ENCODE data around the gene NMBR. TPM values are rescaled to one million over a fixed set of nuclear protein-coding genes. Genes with fewer than 3 reads are reported as not detected.
"Not testable (repeated sequence)": the region's sequence is repeated elsewhere in the genome, so short reads cannot be mapped to it uniquely, and the experiment has no call there.

NMBR gene
- total RNA-seq, 2 donors from 2014 or later = 0.33 TPM; not detected in 1

GRCh38 chr6:142165227-142165626, 18.3 kb upstream of the NMBR start:
- no peak for DNase-seq
- TF ChIP-seq CTCF (conservative IDR thresholded peaks at IDR 0.05) = no peak
- Mint-ChIP-seq H3K36me3 (ENCODE audit: low read depth) (peaks cover 15% of the 10 kb centered on the region), H3K4me3 (no peak overlapping the region), H3K27ac (peak overlapping the region; percentile 73), H3K9me3 (no peaks in the 10 kb centered on the region), H3K27me3 (ENCODE audit: insufficient read depth) (no peaks in the 10 kb centered on the region), H3K4me1 (peaks cover 19% of the 10 kb centered on the region)
- Histone ChIP-seq H3K27me3 (ENCODE audit: control insufficient read depth, insufficient read depth, low read length, poor library complexity, severe bottlenecking) (no peaks in the 10 kb centered on the region), H3K9me3 (ENCODE audit: control insufficient read depth, low read length) (no peaks in the 10 kb centered on the region), H3K27ac (ENCODE audit: low read depth, low read length) (no peak overlapping the region), H3K9ac (ENCODE audit: extremely low read depth, low read length, poor library complexity, severe bottlenecking) (no peak overlapping the region), H3K4me1 (ENCODE audit: control insufficient read depth, insufficient read depth, low read length) (no peaks in the 10 kb centered on the region), H3K36me3 (ENCODE audit: control insufficient read depth, insufficient read depth, low read length) (peaks cover 33% of the 10 kb centered on the region), H3K4me3 (ENCODE audit: low read length) (no peak overlapping the region)
- WGBS, 2 experiments (ENCODE audit: insufficient coverage in 1 of 2, insufficient read length in 1 of 2) = 93 to 94% methylated on average over 3 to 4 of the region's 4 CpGs

GRCh38 chr6:142162780-142163179, 15.9 kb upstream of the NMBR start:
- Histone ChIP-seq H3K27ac (ENCODE audit: low read depth, low read length) (no peak overlapping the region), H3K4me1 (ENCODE audit: control insufficient read depth, insufficient read depth, low read length) (no peaks in the 10 kb centered on the region), H3K27me3 (ENCODE audit: control insufficient read depth, insufficient read depth, low read length, poor library complexity, severe bottlenecking) (no peaks in the 10 kb centered on the region), H3K36me3 (ENCODE audit: control insufficient read depth, insufficient read depth, low read length) (peaks cover 16% of the 10 kb centered on the region), H3K9ac (ENCODE audit: extremely low read depth, low read length, poor library complexity, severe bottlenecking) (no peak overlapping the region), H3K9me3 (ENCODE audit: control insufficient read depth, low read length) (no peaks in the 10 kb centered on the region), H3K4me3 (ENCODE audit: low read length) (no peak overlapping the region)
- no peak overlapping the region for H3K4me3 Mint-ChIP-seq
- H3K4me1 Mint-ChIP-seq = peaks cover 19% of the 10 kb centered on the region
- TF ChIP-seq CTCF (conservative IDR thresholded peaks at IDR 0.05) = no peak
- no peaks in the 10 kb centered on the region for H3K9me3 Mint-ChIP-seq
- H3K27me3 Mint-ChIP-seq (ENCODE audit: insufficient read depth) = no peaks in the 10 kb centered on the region
- WGBS, 2 experiments (ENCODE audit: insufficient coverage in 1 of 2, insufficient read length in 1 of 2) = 92 to 100% methylated on average over 1 of the region's 1 CpG
- H3K27ac Mint-ChIP-seq = no peak overlapping the region
- DNase-seq = no peak
- peaks cover 15% of the 10 kb centered on the region for H3K36me3 Mint-ChIP-seq (ENCODE audit: low read depth)

GRCh38 chr6:142156758-142157068, 9.8 kb upstream of the NMBR start:
- not testable (repeated sequence) for H3K4me1 ChIP-seq (ENCODE audit: control insufficient read depth, insufficient read depth, low read length); H3K27ac Mint-ChIP-seq; H3K27me3 Mint-ChIP-seq (ENCODE audit: insufficient read depth); H3K36me3 ChIP-seq (ENCODE audit: control insufficient read depth, insufficient read depth, low read length); H3K36me3 Mint-ChIP-seq (ENCODE audit: low read depth); H3K4me1 Mint-ChIP-seq; H3K9me3 ChIP-seq (ENCODE audit: control insufficient read depth, low read length); H3K4me3 Mint-ChIP-seq; H3K27me3 ChIP-seq (ENCODE audit: control insufficient read depth, insufficient read depth, low read length, poor library complexity, severe bottlenecking); H3K9me3 Mint-ChIP-seq; H3K9ac ChIP-seq (ENCODE audit: extremely low read depth, low read length, poor library complexity, severe bottlenecking); DNase-seq; H3K4me3 ChIP-seq (ENCODE audit: low read length); H3K27ac ChIP-seq (ENCODE audit: low read depth, low read length)
- 88 to 91% methylated on average over 2 to 4 of the region's 4 CpGs for WGBS, 2 experiments (ENCODE audit: insufficient coverage in 1 of 2, insufficient read length in 1 of 2)
- peak; percentile 8 for TF ChIP-seq CTCF (conservative IDR thresholded peaks at IDR 0.05)
